Upper lobe of left lung (tissue), 6 donors: ENCODE results near the gene F2RL3. TPM values are rescaled to one million over a fixed set of nuclear protein-coding genes. Genes with fewer than 3 reads are reported as not detected.
A peak's percentile ranks its signal among the peaks of the same experiment; 100 is the strongest.

Experiments used
- ATAC-seq, 2 donors: fragments of 200-7000 bp; cut with Tn5 transposase; one replicate each; pipeline ENCODE4 v1.9.1; 2022; ENCODE audit warnings: mild to moderate bottlenecking in 2 of 2, moderate library complexity in 2 of 2; ENCODE audit not compliant: low FRiP score in 2 of 2
- DNase-seq, 2 donors: peaks; one replicate each; pipeline ENCODE4 v3.0.0-alpha.2; 2019 to 2020
- H3K27ac ChIP-seq, 4 donors: fragments of 200-600 bp; sonication (generic); one replicate each; pipeline ENCODE4 v1.5.1; 2016 to 2019
- H3K27me3 ChIP-seq, 4 donors: fragments of 200-600 bp; sonication (generic); one replicate each; pipeline ENCODE4 v1.5.1; 2017 to 2019
- H3K36me3 ChIP-seq, 4 donors: fragments of 200-600 bp; sonication (generic); one replicate each; pipeline ENCODE4 v1.5.1; 2016 to 2019
- H3K4me1 ChIP-seq, 4 donors: fragments of 200-600 bp; sonication (generic); one replicate each; pipeline ENCODE4 v1.5.1; 2018 to 2019
- H3K4me3 ChIP-seq, 4 donors: fragments of 200-600 bp; sonication (generic); one replicate each; pipeline ENCODE4 v1.5.1; 2017 to 2019; ENCODE audit warnings: mild to moderate bottlenecking in 2 of 4, moderate library complexity in 1 of 4
- H3K9me3 ChIP-seq, 4 donors: fragments of 200-600 bp; sonication (generic); one replicate each; pipeline ENCODE4 v1.5.1; 2018 to 2019
- CTCF ChIP-seq, 6 experiments: fragments of 450-650 bp in 4 of 6; fragments of 200-600 bp in 2 of 6; sonication (generic) in 2 of 6; IDR thresholded peaks; one replicate each; pipeline ENCODE4 v1.5.1; 2016 to 2019; ENCODE audit warnings: antibody characterized with exemption in 6 of 6
- EP300 ChIP-seq, 4 donors: sonication (generic); formaldehyde crosslinking; IDR thresholded peaks; one replicate each; pipeline ENCODE4 v1.5.1; 2017; ENCODE audit warnings: antibody characterized with exemption in 4 of 4, control low read depth in 2 of 4
- POLR2A ChIP-seq, 4 donors: fragments of 450-650 bp; IDR thresholded peaks; one replicate each; pipeline ENCODE4 v1.5.1; 2016 to 2017; ENCODE audit warnings: antibody characterized with exemption in 4 of 4, mild to moderate bottlenecking in 2 of 4
- POLR2AphosphoS5 ChIP-seq, 2 donors: sonication (generic); formaldehyde crosslinking; IDR thresholded peaks; one replicate each; pipeline ENCODE4 v1.5.1; 2017; ENCODE audit warnings: antibody characterized with exemption in 2 of 2
- whole genome bisulfite sequencing, 2 donors: methylation state at CpG; one replicate each; pipeline ENCODE4 v1.1.5; 2017 to 2018; 5-methylcytosine and 5-hydroxymethylcytosine counted together
- total RNA-seq, 6 donors: library from RNA; depleted of rRNA in 4 of 6; stranded (reverse); fragments of >200 nt in 4 of 6; gene quantifications; one replicate each; pipeline versions ENCODE4 v1.1.0 to v1.2.1, GENCODE V29; 2016 to 2021
- donor health status: DM: no; HTN: no; CAD: no; lungs with moderate emphysema.
- donor health status: DM: no; HTN: yes; CAD: no; lungs with severe emphysema.

Gene F2RL3
- total RNA-seq, 6 donors from 2014 or later, result 7.3 to 130 (median 23.2) TPM

- H3K9me3 ChIP-seq, result no peaks in the 10 kb centered on the region
- peaks cover 10 to 84% (median 43%) of the 10 kb centered on the region in 4 donors for H3K36me3 ChIP-seq
- 94 to 98% methylated on average over 7 of the region's 7 CpGs for WGBS, 2 donors
- DNase-seq (no peak), ATAC-seq (no peak)
- TF ChIP-seq EP300 (IDR thresholded peaks at IDR 0.05) (no peak), POLR2A (IDR thresholded peaks at IDR 0.05) (no peak), POLR2AphosphoS5 (IDR thresholded peaks at IDR 0.05) (no peak), CTCF (IDR thresholded peaks at IDR 0.05) (no peak)
- no peaks in the 10 kb centered on the region for H3K27me3 ChIP-seq
- H3K4me3 ChIP-seq, result no peak overlapping the region
- peaks cover 0 to 9% (median 0%) of the 10 kb centered on the region in 4 donors for H3K4me1 ChIP-seq
- H3K27ac ChIP-seq, result peak overlapping the region in 1 of 4 donors; percentile 40
These were observed 29.2 kb upstream of the F2RL3 start for GRCh38 chr19:16859626-16860025.

- Histone ChIP-seq H3K4me1 (peaks cover 0 to 9% (median 0%) of the 10 kb centered on the region in 4 donors), H3K36me3 (peaks cover 6 to 84% (median 43%) of the 10 kb centered on the region in 4 donors), H3K4me3 (no peak overlapping the region), H3K27ac (no peak overlapping the region), H3K27me3 (no peaks in the 10 kb centered on the region), H3K9me3 (no peaks in the 10 kb centered on the region)
- 94 to 97% methylated on average over 20 of the region's 20 CpGs for WGBS, 2 donors
- ATAC-seq, result no peak
- no peak for TF ChIP-seq POLR2AphosphoS5 (IDR thresholded peaks at IDR 0.05)
- no peak for TF ChIP-seq EP300 (IDR thresholded peaks at IDR 0.05)
- TF ChIP-seq CTCF (IDR thresholded peaks at IDR 0.05), result no peak
- TF ChIP-seq POLR2A (IDR thresholded peaks at IDR 0.05), result no peak
- DNase-seq, result peak in 1 of 2 donors; percentile 59
These were observed 28.7 kb upstream of the F2RL3 start for GRCh38 chr19:16860118-16860517.

GRCh38 chr19:16861011-16861410, 27.8 kb upstream of the F2RL3 start:
- no peaks in the 10 kb centered on the region for H3K27me3 ChIP-seq
- H3K36me3 ChIP-seq, result peaks cover 7 to 85% (median 49%) of the 10 kb centered on the region in 4 donors
- no peak overlapping the region for H3K4me3 ChIP-seq
- no peak for ATAC-seq
- H3K27ac ChIP-seq, result peak overlapping the region in 2 of 4 donors; percentile 61
- WGBS, 2 donors, result 85 to 93% methylated on average over 3 of the region's 3 CpGs
- H3K4me1 ChIP-seq, result peaks cover 0 to 9% (median 0%) of the 10 kb centered on the region in 4 donors
- H3K9me3 ChIP-seq, result no peaks in the 10 kb centered on the region
- TF ChIP-seq POLR2AphosphoS5 (IDR thresholded peaks at IDR 0.05) (no peak), POLR2A (IDR thresholded peaks at IDR 0.05) (no peak), CTCF (IDR thresholded peaks at IDR 0.05) (no peak), EP300 (IDR thresholded peaks at IDR 0.05) (no peak)
- DNase-seq, result no peak

GRCh38 chr19:16861834-16862233, 27.0 kb upstream of the F2RL3 start:
- DNase-seq, result no peak
- Histone ChIP-seq H3K4me1 (peaks cover 0 to 9% (median 0%) of the 10 kb centered on the region in 4 donors), H3K27me3 (no peaks in the 10 kb centered on the region), H3K9me3 (no peaks in the 10 kb centered on the region), H3K4me3 (no peak overlapping the region), H3K27ac (peak overlapping the region in 3 of 4 donors; percentile 12 to 61 (median 61)), H3K36me3 (peaks cover 12 to 87% (median 52%) of the 10 kb centered on the region in 4 donors)
- WGBS, 2 donors, result 80 to 92% methylated on average over 5 of the region's 5 CpGs
- TF ChIP-seq POLR2A (IDR thresholded peaks at IDR 0.05) (no peak), EP300 (IDR thresholded peaks at IDR 0.05) (no peak), CTCF (IDR thresholded peaks at IDR 0.05) (no peak), POLR2AphosphoS5 (IDR thresholded peaks at IDR 0.05) (no peak)
- no peak for ATAC-seq

- 82 to 90% methylated on average over 10 of the region's 10 CpGs for WGBS, 2 donors
- no peak for DNase-seq
- Histone ChIP-seq H3K36me3 (peaks cover 15 to 88% (median 63%) of the 10 kb centered on the region in 4 donors), H3K4me3 (no peak overlapping the region), H3K27me3 (no peaks in the 10 kb centered on the region), H3K27ac (peak overlapping the region in 1 of 4 donors; percentile 61), H3K9me3 (no peaks in the 10 kb centered on the region), H3K4me1 (peaks cover 0 to 9% (median 0%) of the 10 kb centered on the region in 4 donors)
- TF ChIP-seq CTCF (IDR thresholded peaks at IDR 0.05) (no peak), EP300 (IDR thresholded peaks at IDR 0.05) (no peak), POLR2AphosphoS5 (IDR thresholded peaks at IDR 0.05) (no peak), POLR2A (IDR thresholded peaks at IDR 0.05) (no peak)
- ATAC-seq, result no peak
These were observed 25.9 kb upstream of the F2RL3 start for GRCh38 chr19:16862826-16863415.
